GM12878 (cell line): Measurements from ENCODE around the gene ANP32A. TPM values are rescaled to one million over a fixed set of nuclear protein-coding genes. Genes with fewer than 3 reads are reported as not detected.
A peak's percentile ranks its signal among the peaks of the same experiment; 100 is the strongest.

Experiments
- NFYA ChIP-seq: IDR thresholded peaks from 2 replicates; pipeline ENCODE4 v1.6.1; 2011; ENCODE audit warnings: low read depth, mild to moderate bottlenecking, low read length, improper control_type of control experiment, borderline replicate concordance
- NR2C1 ChIP-seq: fragments of 450-650 bp; IDR thresholded peaks from 2 replicates; pipeline ENCODE4 v1.6.1; 2017; ENCODE audit warnings: antibody characterized with exemption, mild to moderate bottlenecking, moderate library complexity
- RELA ChIP-seq: fragments of 450-650 bp; IDR thresholded peaks from 2 replicates; pipeline ENCODE4 v1.8.0; 2014; ENCODE audit warnings: borderline replicate concordance; ENCODE audit not compliant: partially characterized antibody
- SRF ChIP-seq, 2 experiments: IDR thresholded peaks; 2 replicates each; pipeline ENCODE4 v1.6.1; 2011; ENCODE audit warnings: low read depth in 2 of 2, low read length in 2 of 2, mild to moderate bottlenecking in 1 of 2, moderate library complexity in 1 of 2
- ZNF24 ChIP-seq: fragments of 450-650 bp; IDR thresholded peaks from 2 replicates; pipeline ENCODE4 v1.6.1; 2017; ENCODE audit warnings: antibody characterized with exemption, mild to moderate bottlenecking
- polyA plus RNA-seq, 11 experiments: library from polyadenylated mRNA; depleted of rRNA in 4 of 11; unstranded in 6 of 11; stranded (reverse) in 5 of 11; fragments of >200 nt; fragmentation: Nextera tagmentation in 4 of 11; fragmentation: Illumina TruSeq in 1 of 11; extraction: Ambion mirVana in 4 of 11; extraction: Trizol in 1 of 11; gene quantifications; 1 replicate in 1 of 11; 2 replicates in 10 of 11; pipeline versions ENCODE4 v1.2.1 to v1.2.3, GENCODE V29; 2011 to 2016; ENCODE audit warnings: inconsistent platforms in 2 of 11, missing spikeins in 2 of 11, low read depth in 1 of 11
- total RNA-seq, 4 experiments: library from RNA; depleted of rRNA in 3 of 4; stranded (reverse); fragments of >200 nt in 3 of 4; fragmentation: Illumina TruSeq in 1 of 4; extraction: Trizol in 1 of 4; gene quantifications; 2 replicates each; pipeline versions ENCODE4 v1.2.1 to v1.2.3, GENCODE V29; 2013 to 2021
- TF ChIP-seq, protein P1 (sequence below): fragments of 450-650 bp; formaldehyde crosslinking; IDR thresholded peaks from 2 replicates; pipeline ENCODE4 v1.4.0; 2020; ENCODE audit warnings: mild to moderate bottlenecking, moderate library complexity
- TF ChIP-seq, protein P2 (sequence below): fragments of 150-350 bp; IDR thresholded peaks from 2 replicates; pipeline ENCODE4 v1.6.1; 2014; ENCODE audit warnings: mild to moderate bottlenecking, low read depth, low read length
- TF ChIP-seq, protein P3 (sequence below): fragments of 450-650 bp; conservative IDR thresholded peaks from 2 replicates; pipeline ENCODE4 v1.6.1; 2017; ENCODE audit warnings: mild to moderate bottlenecking, moderate library complexity
- TF ChIP-seq, protein P4 (sequence below): fragments of 450-650 bp; IDR thresholded peaks from 2 replicates; pipeline ENCODE4 v1.6.1; 2018; ENCODE audit warnings: borderline replicate concordance, mild to moderate bottlenecking; ENCODE audit not compliant: partially characterized antibody
- TF ChIP-seq, protein P5 (sequence below): IDR thresholded peaks from 2 replicates; pipeline ENCODE4 v1.6.1; 2011; ENCODE audit warnings: low read depth, mild to moderate bottlenecking, low read length, moderate library complexity, borderline replicate concordance; ENCODE audit errors: extremely low read depth
- TF ChIP-seq, protein P6 (sequence below): fragments of 450-650 bp; IDR thresholded peaks from 2 replicates; pipeline ENCODE4 v1.6.1; 2017; ENCODE audit warnings: low read depth, mild to moderate bottlenecking, moderate library complexity

Gene ANP32A
- total and polyA plus RNA-seq, 10 of the 15 experiments (the other 5 are each of a cell fraction or from before 2014, with no cell fraction given), result 29.6 to 666 (median 234) TPM

DNA sequence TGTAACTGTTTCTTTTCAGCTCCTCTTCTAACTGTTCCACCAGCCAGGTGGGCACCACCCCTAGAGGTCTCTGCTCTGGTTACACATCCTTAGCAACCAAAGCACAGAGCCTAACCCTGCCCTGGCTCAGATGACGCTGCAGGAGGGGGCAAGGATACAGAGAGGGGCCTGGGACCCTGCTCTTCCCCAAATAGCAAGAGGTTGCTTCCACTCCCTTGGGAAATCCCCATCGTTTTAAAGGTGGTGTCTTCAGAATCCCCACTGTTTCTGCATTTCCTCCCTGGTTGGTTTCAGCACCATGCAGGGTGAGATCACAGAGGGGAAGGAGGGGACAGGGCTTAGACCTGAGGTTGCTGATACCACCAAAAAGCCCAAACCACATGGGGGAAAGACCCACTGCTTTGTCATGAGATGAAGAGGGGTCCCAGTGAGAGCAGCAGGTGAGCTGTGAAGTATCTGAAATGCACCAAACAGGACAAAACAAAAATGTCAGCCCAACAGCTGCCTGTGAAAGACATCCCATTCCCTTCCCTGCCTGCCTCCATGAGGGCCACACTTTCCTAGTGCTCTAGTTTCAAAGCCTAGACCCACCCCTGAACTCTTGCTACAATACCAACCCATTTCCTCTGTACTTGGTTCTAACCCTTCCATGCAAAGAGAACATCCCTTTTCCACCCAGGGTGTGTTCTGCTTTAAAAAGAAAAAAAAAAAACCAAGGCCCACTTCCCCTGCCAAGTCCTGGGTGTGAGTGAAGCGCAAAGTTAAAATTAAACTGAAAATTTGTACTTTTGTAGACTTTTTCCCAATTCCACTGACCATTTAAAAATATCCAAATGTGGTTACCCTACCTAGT, 29.0 kb downstream of the ANP32A start (continued):
- TF ChIP-seq, protein P1, sequence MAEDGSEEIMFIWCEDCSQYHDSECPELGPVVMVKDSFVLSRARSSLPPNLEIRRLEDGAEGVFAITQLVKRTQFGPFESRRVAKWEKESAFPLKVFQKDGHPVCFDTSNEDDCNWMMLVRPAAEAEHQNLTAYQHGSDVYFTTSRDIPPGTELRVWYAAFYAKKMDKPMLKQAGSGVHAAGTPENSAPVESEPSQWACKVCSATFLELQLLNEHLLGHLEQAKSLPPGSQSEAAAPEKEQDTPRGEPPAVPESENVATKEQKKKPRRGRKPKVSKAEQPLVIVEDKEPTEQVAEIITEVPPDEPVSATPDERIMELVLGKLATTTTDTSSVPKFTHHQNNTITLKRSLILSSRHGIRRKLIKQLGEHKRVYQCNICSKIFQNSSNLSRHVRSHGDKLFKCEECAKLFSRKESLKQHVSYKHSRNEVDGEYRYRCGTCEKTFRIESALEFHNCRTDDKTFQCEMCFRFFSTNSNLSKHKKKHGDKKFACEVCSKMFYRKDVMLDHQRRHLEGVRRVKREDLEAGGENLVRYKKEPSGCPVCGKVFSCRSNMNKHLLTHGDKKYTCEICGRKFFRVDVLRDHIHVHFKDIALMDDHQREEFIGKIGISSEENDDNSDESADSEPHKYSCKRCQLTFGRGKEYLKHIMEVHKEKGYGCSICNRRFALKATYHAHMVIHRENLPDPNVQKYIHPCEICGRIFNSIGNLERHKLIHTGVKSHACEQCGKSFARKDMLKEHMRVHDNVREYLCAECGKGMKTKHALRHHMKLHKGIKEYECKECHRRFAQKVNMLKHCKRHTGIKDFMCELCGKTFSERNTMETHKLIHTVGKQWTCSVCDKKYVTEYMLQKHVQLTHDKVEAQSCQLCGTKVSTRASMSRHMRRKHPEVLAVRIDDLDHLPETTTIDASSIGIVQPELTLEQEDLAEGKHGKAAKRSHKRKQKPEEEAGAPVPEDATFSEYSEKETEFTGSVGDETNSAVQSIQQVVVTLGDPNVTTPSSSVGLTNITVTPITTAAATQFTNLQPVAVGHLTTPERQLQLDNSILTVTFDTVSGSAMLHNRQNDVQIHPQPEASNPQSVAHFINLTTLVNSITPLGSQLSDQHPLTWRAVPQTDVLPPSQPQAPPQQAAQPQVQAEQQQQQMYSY (CRISPR knock-in tag), result no peak
- TF ChIP-seq NR2C1 (no peak), NFYA (no peak), SRF (IDR thresholded peaks at IDR 0.05; ENCODE audit: low read depth in 2 of 2, low read length in 2 of 2) (0 out of 4 replicates have a peak, but pooled peaks of 1 of the 2 experiments have one; percentile 31), RELA (peak; percentile 91), ZNF24 (no peak)
- TF ChIP-seq, protein P2, sequence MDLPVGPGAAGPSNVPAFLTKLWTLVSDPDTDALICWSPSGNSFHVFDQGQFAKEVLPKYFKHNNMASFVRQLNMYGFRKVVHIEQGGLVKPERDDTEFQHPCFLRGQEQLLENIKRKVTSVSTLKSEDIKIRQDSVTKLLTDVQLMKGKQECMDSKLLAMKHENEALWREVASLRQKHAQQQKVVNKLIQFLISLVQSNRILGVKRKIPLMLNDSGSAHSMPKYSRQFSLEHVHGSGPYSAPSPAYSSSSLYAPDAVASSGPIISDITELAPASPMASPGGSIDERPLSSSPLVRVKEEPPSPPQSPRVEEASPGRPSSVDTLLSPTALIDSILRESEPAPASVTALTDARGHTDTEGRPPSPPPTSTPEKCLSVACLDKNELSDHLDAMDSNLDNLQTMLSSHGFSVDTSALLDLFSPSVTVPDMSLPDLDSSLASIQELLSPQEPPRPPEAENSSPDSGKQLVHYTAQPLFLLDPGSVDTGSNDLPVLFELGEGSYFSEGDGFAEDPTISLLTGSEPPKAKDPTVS, result no peak
- TF ChIP-seq, protein P3, sequence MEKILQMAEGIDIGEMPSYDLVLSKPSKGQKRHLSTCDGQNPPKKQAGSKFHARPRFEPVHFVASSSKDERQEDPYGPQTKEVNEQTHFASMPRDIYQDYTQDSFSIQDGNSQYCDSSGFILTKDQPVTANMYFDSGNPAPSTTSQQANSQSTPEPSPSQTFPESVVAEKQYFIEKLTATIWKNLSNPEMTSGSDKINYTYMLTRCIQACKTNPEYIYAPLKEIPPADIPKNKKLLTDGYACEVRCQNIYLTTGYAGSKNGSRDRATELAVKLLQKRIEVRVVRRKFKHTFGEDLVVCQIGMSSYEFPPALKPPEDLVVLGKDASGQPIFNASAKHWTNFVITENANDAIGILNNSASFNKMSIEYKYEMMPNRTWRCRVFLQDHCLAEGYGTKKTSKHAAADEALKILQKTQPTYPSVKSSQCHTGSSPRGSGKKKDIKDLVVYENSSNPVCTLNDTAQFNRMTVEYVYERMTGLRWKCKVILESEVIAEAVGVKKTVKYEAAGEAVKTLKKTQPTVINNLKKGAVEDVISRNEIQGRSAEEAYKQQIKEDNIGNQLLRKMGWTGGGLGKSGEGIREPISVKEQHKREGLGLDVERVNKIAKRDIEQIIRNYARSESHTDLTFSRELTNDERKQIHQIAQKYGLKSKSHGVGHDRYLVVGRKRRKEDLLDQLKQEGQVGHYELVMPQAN, result no peak
- TF ChIP-seq, protein P4, sequence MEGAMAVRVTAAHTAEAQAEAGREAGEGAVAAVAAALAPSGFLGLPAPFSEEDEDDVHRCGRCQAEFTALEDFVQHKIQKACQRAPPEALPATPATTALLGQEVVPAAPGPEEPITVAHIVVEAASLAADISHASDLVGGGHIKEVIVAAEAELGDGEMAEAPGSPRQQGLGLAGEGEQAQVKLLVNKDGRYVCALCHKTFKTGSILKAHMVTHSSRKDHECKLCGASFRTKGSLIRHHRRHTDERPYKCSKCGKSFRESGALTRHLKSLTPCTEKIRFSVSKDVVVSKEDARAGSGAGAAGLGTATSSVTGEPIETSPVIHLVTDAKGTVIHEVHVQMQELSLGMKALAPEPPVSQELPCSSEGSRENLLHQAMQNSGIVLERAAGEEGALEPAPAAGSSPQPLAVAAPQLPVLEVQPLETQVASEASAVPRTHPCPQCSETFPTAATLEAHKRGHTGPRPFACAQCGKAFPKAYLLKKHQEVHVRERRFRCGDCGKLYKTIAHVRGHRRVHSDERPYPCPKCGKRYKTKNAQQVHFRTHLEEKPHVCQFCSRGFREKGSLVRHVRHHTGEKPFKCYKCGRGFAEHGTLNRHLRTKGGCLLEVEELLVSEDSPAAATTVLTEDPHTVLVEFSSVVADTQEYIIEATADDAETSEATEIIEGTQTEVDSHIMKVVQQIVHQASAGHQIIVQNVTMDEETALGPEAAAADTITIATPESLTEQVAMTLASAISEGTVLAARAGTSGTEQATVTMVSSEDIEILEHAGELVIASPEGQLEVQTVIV, result no peak
- TF ChIP-seq, protein P5, sequence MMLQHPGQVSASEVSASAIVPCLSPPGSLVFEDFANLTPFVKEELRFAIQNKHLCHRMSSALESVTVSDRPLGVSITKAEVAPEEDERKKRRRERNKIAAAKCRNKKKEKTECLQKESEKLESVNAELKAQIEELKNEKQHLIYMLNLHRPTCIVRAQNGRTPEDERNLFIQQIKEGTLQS, result no peak
- TF ChIP-seq, protein P6, sequence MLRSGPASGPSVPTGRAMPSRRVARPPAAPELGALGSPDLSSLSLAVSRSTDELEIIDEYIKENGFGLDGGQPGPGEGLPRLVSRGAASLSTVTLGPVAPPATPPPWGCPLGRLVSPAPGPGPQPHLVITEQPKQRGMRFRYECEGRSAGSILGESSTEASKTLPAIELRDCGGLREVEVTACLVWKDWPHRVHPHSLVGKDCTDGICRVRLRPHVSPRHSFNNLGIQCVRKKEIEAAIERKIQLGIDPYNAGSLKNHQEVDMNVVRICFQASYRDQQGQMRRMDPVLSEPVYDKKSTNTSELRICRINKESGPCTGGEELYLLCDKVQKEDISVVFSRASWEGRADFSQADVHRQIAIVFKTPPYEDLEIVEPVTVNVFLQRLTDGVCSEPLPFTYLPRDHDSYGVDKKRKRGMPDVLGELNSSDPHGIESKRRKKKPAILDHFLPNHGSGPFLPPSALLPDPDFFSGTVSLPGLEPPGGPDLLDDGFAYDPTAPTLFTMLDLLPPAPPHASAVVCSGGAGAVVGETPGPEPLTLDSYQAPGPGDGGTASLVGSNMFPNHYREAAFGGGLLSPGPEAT, result peak; percentile 88
